ENCODE results near the gene UNC5C.

- TF ChIP-seq CTCF (conservative IDR thresholded peaks at IDR 0.05 in 1 of 2, IDR thresholded peaks at IDR 0.05 in 1 of 2; ENCODE audit: low read depth in 1 of 2, low read length in 2 of 2) (no peak), EZH2 (IDR thresholded peaks at IDR 0.05; ENCODE audit: low read length, missing control alignments) (no peak)
Measured at GRCh38 chr4:95263960-95264359, 284.8 kb downstream of the UNC5C start.

All from fibroblast of lung (primary cell).